ENCODE measurements around the gene STK32C. TPM values are rescaled to one million over a fixed set of nuclear protein-coding genes. Genes with fewer than 3 reads are reported as not detected.

The STK32C gene
- total and polyA plus RNA-seq, 12 donors, result 2.7 to 8.9 (median 5.7) TPM

DNA sequence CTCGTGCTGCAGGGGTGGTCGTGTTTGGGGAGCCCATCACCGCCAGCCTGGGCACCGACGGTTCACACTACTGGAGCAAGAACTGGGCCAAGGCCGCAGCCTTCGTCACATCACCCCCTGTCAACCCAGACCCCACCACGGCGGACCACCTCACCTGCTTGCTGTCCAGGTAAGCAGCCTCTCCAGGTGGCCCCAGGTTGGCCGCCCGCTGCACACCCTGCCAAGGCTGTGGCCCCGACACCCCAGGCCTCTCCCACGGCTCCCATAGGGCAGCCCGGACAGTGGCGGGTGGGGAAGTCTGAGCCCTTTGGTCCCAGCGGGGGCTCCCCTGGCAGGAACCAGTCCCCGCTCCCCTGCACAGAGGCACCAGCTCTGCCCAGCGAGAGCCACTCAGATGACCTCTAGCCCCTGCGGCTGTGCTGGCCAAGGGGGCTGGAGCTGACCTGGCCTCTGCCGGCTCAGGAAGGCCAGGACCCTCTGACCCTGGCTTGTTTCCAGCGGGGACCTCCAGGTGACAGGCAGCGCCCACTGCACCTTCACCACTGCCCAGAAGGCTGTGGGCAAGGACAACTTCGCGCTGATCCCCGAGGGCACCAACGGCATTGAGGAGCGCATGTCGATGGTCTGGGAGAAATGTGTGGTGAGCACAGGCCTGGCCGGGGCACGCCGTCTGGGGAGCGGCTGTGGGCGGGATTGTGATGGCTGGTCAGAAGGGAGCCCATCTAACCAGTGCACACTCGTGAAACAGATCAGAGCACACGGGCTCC, 107.2 kb downstream of the STK32C start:
- no peaks in the 10 kb centered on the region for H3K9me3 ChIP-seq
- no peak for ATAC-seq
- intact Hi-C loops (cut with DNase I), result no loop called here
- peaks cover 0 to 29% (median 0%) of the 10 kb centered on the region in 9 donors for H3K36me3 ChIP-seq
- no peaks in the 10 kb centered on the region for H3K27me3 ChIP-seq
- no peak for DNase-seq
- TF ChIP-seq, protein P1, sequence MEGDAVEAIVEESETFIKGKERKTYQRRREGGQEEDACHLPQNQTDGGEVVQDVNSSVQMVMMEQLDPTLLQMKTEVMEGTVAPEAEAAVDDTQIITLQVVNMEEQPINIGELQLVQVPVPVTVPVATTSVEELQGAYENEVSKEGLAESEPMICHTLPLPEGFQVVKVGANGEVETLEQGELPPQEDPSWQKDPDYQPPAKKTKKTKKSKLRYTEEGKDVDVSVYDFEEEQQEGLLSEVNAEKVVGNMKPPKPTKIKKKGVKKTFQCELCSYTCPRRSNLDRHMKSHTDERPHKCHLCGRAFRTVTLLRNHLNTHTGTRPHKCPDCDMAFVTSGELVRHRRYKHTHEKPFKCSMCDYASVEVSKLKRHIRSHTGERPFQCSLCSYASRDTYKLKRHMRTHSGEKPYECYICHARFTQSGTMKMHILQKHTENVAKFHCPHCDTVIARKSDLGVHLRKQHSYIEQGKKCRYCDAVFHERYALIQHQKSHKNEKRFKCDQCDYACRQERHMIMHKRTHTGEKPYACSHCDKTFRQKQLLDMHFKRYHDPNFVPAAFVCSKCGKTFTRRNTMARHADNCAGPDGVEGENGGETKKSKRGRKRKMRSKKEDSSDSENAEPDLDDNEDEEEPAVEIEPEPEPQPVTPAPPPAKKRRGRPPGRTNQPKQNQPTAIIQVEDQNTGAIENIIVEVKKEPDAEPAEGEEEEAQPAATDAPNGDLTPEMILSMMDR (IDR thresholded peaks at IDR 0.05), result no peak
- no peaks in the 10 kb centered on the region for H3K4me1 ChIP-seq
- no peak overlapping the region for H3K4me3 ChIP-seq
- H3K27ac ChIP-seq, result no peak overlapping the region
- WGBS, 2 donors, result 91 to 92% methylated on average over 35 of the region's 35 CpGs

DNA sequence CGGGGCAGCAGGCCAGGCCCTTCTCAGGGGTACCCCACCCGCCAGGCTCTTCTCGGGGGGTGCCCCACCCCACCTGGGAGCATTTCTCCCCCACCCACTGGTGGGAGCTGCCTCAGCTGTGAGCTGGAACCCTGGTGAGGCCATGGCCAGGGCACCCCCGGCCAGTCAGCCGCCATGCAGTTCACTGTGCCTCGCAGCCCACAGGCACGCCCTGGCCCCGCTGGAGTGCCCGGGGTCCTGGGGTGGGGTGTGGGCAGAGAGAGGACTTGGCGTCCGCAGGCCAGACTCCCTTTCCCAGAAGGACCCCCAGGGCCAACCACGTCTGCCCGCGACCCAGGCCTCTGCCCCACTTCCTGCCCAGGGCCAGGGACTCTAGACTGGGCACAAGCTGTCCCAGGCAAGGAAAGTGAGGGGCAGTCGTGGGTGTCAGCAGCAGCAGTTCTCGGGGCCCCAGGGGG, 107.9 kb downstream of the STK32C start:
- Histone ChIP-seq H3K4me3 (no peak overlapping the region), H3K9me3 (no peaks in the 10 kb centered on the region), H3K27me3 (no peaks in the 10 kb centered on the region), H3K36me3 (peaks cover 0 to 35% (median 0%) of the 10 kb centered on the region in 9 donors), H3K27ac (no peak overlapping the region), H3K4me1 (no peaks in the 10 kb centered on the region)
- ATAC-seq (no peak), DNase-seq (no peak)
- TF ChIP-seq, protein P1 (IDR thresholded peaks at IDR 0.05), result no peak
- 93 to 94% methylated on average over 16 of the region's 16 CpGs for WGBS, 2 donors
- intact Hi-C loops (cut with DNase I), result no loop called here

DNA sequence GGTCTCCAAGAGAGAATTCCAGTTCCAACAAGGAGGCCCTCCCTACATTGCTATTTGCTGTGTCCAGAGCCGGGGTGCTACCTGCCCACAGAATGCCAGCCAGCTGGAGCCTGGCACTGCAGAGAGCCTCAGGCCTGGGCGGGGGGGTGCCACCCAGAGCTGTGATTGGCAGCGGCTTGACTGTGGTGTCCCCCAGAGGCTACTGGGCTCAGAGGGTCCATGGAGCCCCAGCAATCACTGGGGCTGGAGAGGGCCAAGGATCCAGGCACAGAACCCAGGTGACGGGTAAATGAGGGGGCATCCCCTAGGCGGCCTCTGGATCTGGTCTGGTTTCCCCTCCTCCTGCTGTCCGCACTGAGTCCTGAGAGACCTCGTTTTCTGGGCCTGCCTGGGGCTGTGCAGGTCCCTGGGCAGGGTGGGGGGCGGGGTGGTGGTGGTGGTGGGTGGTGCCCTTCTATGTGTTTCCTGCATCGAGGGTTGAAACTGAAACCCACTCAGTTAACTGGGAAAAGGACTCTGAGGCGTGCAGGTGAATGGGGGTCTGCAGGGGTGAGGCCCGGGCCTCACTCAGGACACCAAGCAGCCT, 108.4 kb downstream of the STK32C start:
- Histone ChIP-seq H3K36me3 (peaks cover 0 to 34% (median 0%) of the 10 kb centered on the region in 9 donors), H3K27ac (no peak overlapping the region), H3K4me3 (no peak overlapping the region), H3K27me3 (no peaks in the 10 kb centered on the region), H3K9me3 (no peaks in the 10 kb centered on the region), H3K4me1 (no peaks in the 10 kb centered on the region)
- intact Hi-C loops (cut with DNase I), result no loop called here
- DNase-seq (no peak), ATAC-seq (no peak)
- WGBS, 2 donors, result 86 to 87% methylated on average over 10 to 11 of the region's 11 CpGs
- TF ChIP-seq, protein P1 (IDR thresholded peaks at IDR 0.05), result no peak

DNA sequence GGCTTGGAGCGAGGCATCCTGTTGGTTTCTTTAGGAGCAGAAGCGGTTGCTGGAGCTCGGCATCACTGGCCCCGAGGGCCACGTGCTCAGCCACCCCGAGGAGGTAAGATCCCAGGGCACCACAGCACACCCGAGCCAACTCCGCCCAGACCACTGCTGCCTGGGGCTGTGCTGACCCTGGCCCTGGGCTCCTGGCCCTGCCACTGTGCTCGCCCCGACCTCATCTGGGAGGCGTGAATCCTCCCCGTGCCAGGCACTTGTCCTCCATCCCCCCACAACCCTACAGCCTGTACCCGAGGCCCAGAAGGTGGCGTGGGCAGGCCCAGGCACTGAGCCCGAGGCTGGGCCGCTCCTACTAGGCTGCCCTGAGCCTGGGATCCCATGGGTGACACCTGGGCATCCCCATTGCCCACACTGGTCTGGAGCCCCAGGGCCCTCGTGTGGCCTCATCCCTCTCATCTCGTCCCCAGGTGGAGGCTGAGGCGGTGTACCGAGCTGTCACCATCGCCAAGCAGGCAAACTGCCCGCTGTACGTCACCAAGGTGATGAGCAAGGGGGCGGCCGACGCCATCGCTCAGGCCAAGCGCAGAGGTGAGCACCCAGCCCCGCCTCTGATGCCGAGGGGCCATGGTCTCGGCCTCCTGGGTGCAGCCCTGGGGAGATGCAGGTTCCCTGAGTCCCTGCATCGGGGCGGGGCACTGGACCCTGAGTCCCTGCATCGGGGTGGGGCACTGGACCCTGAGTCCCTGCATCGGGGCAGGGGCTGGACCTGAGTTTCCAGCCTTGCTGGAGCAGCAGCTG, 109.2 kb downstream of the STK32C start:
- Histone ChIP-seq H3K27ac (no peak overlapping the region), H3K4me1 (peaks cover 0 to 6% (median 4%) of the 10 kb centered on the region in 9 donors), H3K27me3 (no peaks in the 10 kb centered on the region), H3K36me3 (peaks cover 0 to 27% (median 0%) of the 10 kb centered on the region in 9 donors), H3K4me3 (no peak overlapping the region), H3K9me3 (no peaks in the 10 kb centered on the region)
- 93 to 94% methylated on average over 34 to 35 of the region's 35 CpGs for WGBS, 2 donors
- ATAC-seq (no peak), DNase-seq (no peak)
- intact Hi-C loops (cut with DNase I), result no loop called here
- TF ChIP-seq, protein P1 (IDR thresholded peaks at IDR 0.05), result no peak

Data from heart right ventricle (tissue), 16 donors.